Urothelium cell line (cell line): Measurements from ENCODE around the gene SLC25A25.
"Not testable (repeated sequence)": the region's sequence is repeated elsewhere in the genome, so short reads cannot be mapped to it uniquely, and the experiment has no call there.

Experiments used
- DNase-seq: peaks from one replicate; pipeline ENCODE4 v3.0.0; 2011; ENCODE audit warnings: low spot score, mixed read lengths
- FAIRE-seq: peaks from 2 replicates; lab custom pipeline; 2011; peaks lifted over from hg19 to GRCh38; lab: Jason Lieb, UNC

SLC25A25 gene

GRCh38 chr9:128051932-128052709 lies 15.9 kb upstream of the SLC25A25 start:
- FAIRE-seq = no peak

GRCh38 chr9:128053560-128053959 lies 14.5 kb upstream of the SLC25A25 start:
- DNase-seq (no peak), FAIRE-seq (no peak)

More at GRCh38 chr9:128051932-128052709, 15.9 kb upstream of the SLC25A25 start:
- DNase-seq = no peak

GRCh38 chr9:128054087-128054486 lies 13.9 kb upstream of the SLC25A25 start:
- FAIRE-seq = no peak
- DNase-seq = no peak

- DNase-seq (no peak), FAIRE-seq (no peak)
Observed at GRCh38 chr9:128055344-128056040, 12.5 kb upstream of the SLC25A25 start.

- DNase-seq (no peak), FAIRE-seq (no peak)
Observed at GRCh38 chr9:128056086-128056485, 11.9 kb upstream of the SLC25A25 start.

GRCh38 chr9:128056887-128057723 lies 10.9 kb upstream of the SLC25A25 start:
- DNase-seq (no peak), FAIRE-seq (no peak)

GRCh38 chr9:128057724-128058409 lies 10.2 kb upstream of the SLC25A25 start:
- DNase-seq (no peak), FAIRE-seq (no peak)

GRCh38 chr9:128059365-128059983 lies 8.6 kb upstream of the SLC25A25 start:
- FAIRE-seq (no peak), DNase-seq (no peak)

- FAIRE-seq (no peak), DNase-seq (no peak)
Observed at GRCh38 chr9:128061275-128061960, 6.6 kb upstream of the SLC25A25 start.

- DNase-seq (no peak), FAIRE-seq (no peak)
Observed at GRCh38 chr9:128062279-128062678, 5.8 kb upstream of the SLC25A25 start.

GRCh38 chr9:128062846-128063831 lies 4.9 kb upstream of the SLC25A25 start:
- DNase-seq = no peak
- FAIRE-seq = no peak

GRCh38 chr9:128065907-128066712 lies 1.9 kb upstream of the SLC25A25 start:
- DNase-seq (no peak), FAIRE-seq (no peak)

GRCh38 chr9:128066713-128067644 lies 1.1 kb upstream of the SLC25A25 start, which contains the start of gene NAIF1:
Gene NAIF1, minus strand, starts transcription at chr9:128067320. Its CDS starts 219 bp downstream, at chr9:128067101.
- FAIRE-seq (no peak), DNase-seq (peak; percentile 96)

GRCh38 chr9:128068386-128069205 lies 564 bp downstream of the SLC25A25 start:
- FAIRE-seq (no peak), DNase-seq (no peak)

- FAIRE-seq (no peak), DNase-seq (no peak)
Observed at GRCh38 chr9:128070874-128071273, 2.8 kb downstream of the SLC25A25 start.

GRCh38 chr9:128071475-128071874 lies 3.4 kb downstream of the SLC25A25 start:
- not testable (repeated sequence) for DNase-seq, FAIRE-seq
